Esophagus muscularis mucosa (tissue), 4 donors: ENCODE measurements around the gene PCDHA10. TPM values are rescaled to one million over a fixed set of nuclear protein-coding genes. Genes with fewer than 3 reads are reported as not detected.

Source experiments
- DNase-seq: peaks from one replicate; pipeline ENCODE4 v3.0.0-alpha.2; 2017; ENCODE audit errors: extremely low spot score
- H3K27ac ChIP-seq, 4 donors: fragments of 200-600 bp; sonication (generic); replicated peaks in 1 of 4; 1 replicate in 3 of 4; 2 replicates in 1 of 4; pipeline ENCODE4 v1.5.1; 2016 to 2019; ENCODE audit warnings: mild to moderate bottlenecking in 1 of 4
- H3K27me3 ChIP-seq, 4 donors: fragments of 200-600 bp; sonication (generic); one replicate each; pipeline versions ENCODE4 v1.5.1 to v1.6.0; 2016 to 2019
- H3K36me3 ChIP-seq, 4 donors: fragments of 200-600 bp; sonication (generic); one replicate each; pipeline ENCODE4 v1.5.1; 2016 to 2019
- H3K4me1 ChIP-seq, 4 donors: fragments of 200-600 bp; sonication (generic); one replicate each; pipeline ENCODE4 v1.5.1; 2016 to 2019
- H3K4me3 ChIP-seq, 4 donors: fragments of 200-600 bp; sonication (generic); 1 replicate in 2 of 4; 2 replicates in 2 of 4; pipeline ENCODE4 v1.5.1; 2016 to 2019; ENCODE audit warnings: mild to moderate bottlenecking in 4 of 4, moderate library complexity in 1 of 4
- H3K9me3 ChIP-seq, 4 donors: fragments of 200-600 bp; sonication (generic); 1 replicate in 3 of 4; 2 replicates in 1 of 4; pipeline ENCODE4 v1.5.1; 2016 to 2019
- CTCF ChIP-seq, 3 experiments: fragments of 200-600 bp in 2 of 3; fragments of 450-650 bp in 1 of 3; sonication (generic) in 2 of 3; IDR thresholded peaks; one replicate each; pipeline ENCODE4 v1.5.1; 2017 to 2019; ENCODE audit warnings: antibody characterized with exemption in 3 of 3, mild to moderate bottlenecking in 2 of 3, moderate library complexity in 1 of 3
- EP300 ChIP-seq: sonication (generic); formaldehyde crosslinking; IDR thresholded peaks from one replicate; pipeline ENCODE4 v1.6.1; 2017; ENCODE audit warnings: antibody characterized with exemption
- POLR2A ChIP-seq: fragments of 450-650 bp; IDR thresholded peaks from one replicate; pipeline ENCODE4 v1.6.1; 2017; ENCODE audit warnings: antibody characterized with exemption, moderate library complexity, mild to moderate bottlenecking, low read depth
- POLR2AphosphoS5 ChIP-seq, 2 donors: sonication (generic); formaldehyde crosslinking; IDR thresholded peaks; one replicate each; pipeline ENCODE4 v1.6.1; 2017; ENCODE audit warnings: antibody characterized with exemption in 2 of 2
- WGBS: methylation state at CpG from one replicate; pipeline ENCODE4 v1.1.5; 2018; 5-methylcytosine and 5-hydroxymethylcytosine counted together
- intact Hi-C: fragments of 100-400 bp; cut with DNase I; formaldehyde crosslinking; loops from one replicate; pipeline ENCODE4 v1.15.1; 2023
- total RNA-seq, 4 donors: library from RNA; depleted of rRNA; stranded (reverse); fragments of >200 nt; gene quantifications; one replicate each; pipeline versions ENCODE4 v1.1.0 to v1.2.1, GENCODE V29; 2016

Gene PCDHA10
- total RNA-seq, 4 donors from 2014 or later, result 0.33 to 1.6 (median 1.0) TPM

DNA sequence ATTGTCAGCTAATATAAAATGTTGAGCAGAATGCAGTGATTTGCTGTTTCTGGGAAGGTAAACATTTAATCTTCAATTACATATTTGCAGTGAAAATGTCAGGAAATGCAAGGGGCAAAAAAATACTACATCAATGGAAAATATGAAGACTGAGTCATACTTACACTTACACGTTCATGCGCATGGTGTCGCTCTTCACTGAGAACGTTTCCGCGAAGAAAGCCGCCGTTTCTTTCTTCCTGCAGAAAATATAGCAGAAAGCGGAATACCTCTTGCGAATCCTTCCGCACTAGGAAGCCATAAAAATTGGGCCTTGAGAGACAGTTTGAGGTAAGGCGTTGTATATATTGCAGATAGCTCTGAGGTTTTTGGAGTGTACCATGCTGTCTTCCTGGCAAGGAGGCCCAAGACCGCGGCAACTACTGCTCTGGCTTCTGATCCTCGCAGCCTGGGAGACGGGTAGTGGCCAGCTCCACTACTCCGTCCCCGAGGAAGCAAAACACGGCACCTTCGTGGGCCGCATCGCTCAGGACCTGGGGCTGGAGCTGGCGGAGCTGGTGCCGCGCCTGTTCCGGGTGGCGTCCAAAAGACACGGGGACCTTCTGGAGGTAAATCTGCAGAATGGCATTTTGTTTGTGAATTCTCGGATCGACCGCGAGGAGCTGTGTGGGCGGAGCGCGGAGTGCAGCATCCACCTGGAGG, 26.3 kb downstream of the PCDHA10 start, which contains the start of gene PCDHA13:
Gene PCDHA13 (plus strand): TSS at position 236 of the 702 bp plus-strand sequence. CDS start 145 bp downstream, at position 381.
- Histone ChIP-seq H3K27me3 (peaks cover 0 to 51% (median 0%) of the 10 kb centered on the region in 4 donors), H3K9me3 (peaks cover 0 to 35% (median 11%) of the 10 kb centered on the region in 4 donors), H3K4me3 (peak within 1 kb of the TSS; percentile 41 to 56 (median 49)), H3K27ac (peak within 1 kb of the TSS in 3 of 4 donors; percentile 7 to 24 (median 9)), H3K4me1 (peaks cover 0 to 14% (median 8%) of the 10 kb centered on the region in 4 donors), H3K36me3 (no peaks in the 10 kb centered on the region)
- intact Hi-C loops, result loop anchor here (1.0 to 5.0 kb wide), 2 partner anchors 45 to 159 kb away; partner anchors contain the start of gene PCDHAC1
- TF ChIP-seq EP300, result no peak
- TF ChIP-seq CTCF (IDR thresholded peaks at IDR 0.05), result peak; percentile 40 to 65 (median 57)
- 15% methylated on average over 22 of the region's 35 CpGs for WGBS
- no peak for DNase-seq

GRCh38 chr5:140882591-140882899, 26.8 kb downstream of the PCDHA10 start:
- Histone ChIP-seq H3K4me1 (peaks cover 0 to 14% (median 8%) of the 10 kb centered on the region in 4 donors), H3K27ac (peak overlapping the region in 2 of 4 donors; percentile 9 to 24), H3K27me3 (peaks cover 0 to 46% (median 0%) of the 10 kb centered on the region in 4 donors), H3K36me3 (no peaks in the 10 kb centered on the region), H3K9me3 (peaks cover 0 to 30% (median 8%) of the 10 kb centered on the region in 4 donors), H3K4me3 (peak overlapping the region; percentile 41 to 56 (median 49))
- intact Hi-C loops, result loop anchor here (1.0 to 5.0 kb wide), 2 partner anchors 45 to 159 kb away; partner anchors contain the start of gene PCDHAC1
- TF ChIP-seq EP300 (no peak), POLR2AphosphoS5 (IDR thresholded peaks at IDR 0.05) (no peak), CTCF (IDR thresholded peaks at IDR 0.05) (peak; percentile 24 to 51 (median 41)), POLR2A (no peak)
- 16% methylated on average over 12 of the region's 12 CpGs for WGBS
- DNase-seq, result no peak

- TF ChIP-seq EP300 (no peak), CTCF (IDR thresholded peaks at IDR 0.05) (no peak), POLR2AphosphoS5 (IDR thresholded peaks at IDR 0.05) (no peak)
- H3K4me3 ChIP-seq, result no peak overlapping the region
- no peak for DNase-seq
- no peaks in the 10 kb centered on the region for H3K36me3 ChIP-seq
- peaks cover 0 to 14% (median 8%) of the 10 kb centered on the region in 4 donors for H3K4me1 ChIP-seq
- intact Hi-C loops, result loop anchor here (5.0 kb wide), 1 partner anchor 44 kb away; the partner anchor contains the start of gene PCDHAC1
- WGBS, result 54% methylated on average over 29 of the region's 41 CpGs
- H3K9me3 ChIP-seq, result peaks cover 0 to 25% (median 7%) of the 10 kb centered on the region in 4 donors
- no peak overlapping the region for H3K27ac ChIP-seq
- peaks cover 0 to 38% (median 0%) of the 10 kb centered on the region in 4 donors for H3K27me3 ChIP-seq
Observed at GRCh38 chr5:140883373-140883772, 27.7 kb downstream of the PCDHA10 start.

GRCh38 chr5:140883927-140884697, 28.4 kb downstream of the PCDHA10 start:
- Histone ChIP-seq H3K36me3 (no peaks in the 10 kb centered on the region), H3K27me3 (peaks cover 0 to 33% (median 0%) of the 10 kb centered on the region in 4 donors), H3K4me3 (peak overlapping the region in 2 of 4 donors; percentile 3 to 17), H3K4me1 (peaks cover 0 to 14% (median 8%) of the 10 kb centered on the region in 4 donors), H3K27ac (no peak overlapping the region), H3K9me3 (peaks cover 0 to 25% (median 7%) of the 10 kb centered on the region in 4 donors)
- TF ChIP-seq CTCF (IDR thresholded peaks at IDR 0.05) (no peak), POLR2A (no peak)
- intact Hi-C loops, result loop anchor here (5.0 kb wide), 1 partner anchor 43 kb away; the partner anchor contains the start of gene PCDHAC1
- DNase-seq, result no peak
- WGBS, result 38% methylated on average over 9 of the region's 79 CpGs
